Measurements from ENCODE around the gene CDC20B. TPM values are rescaled to one million over a fixed set of nuclear protein-coding genes. Genes with fewer than 3 reads are reported as not detected.

CDC20B gene
- total RNA-seq, 4 donors from 2014 or later = not detected

DNA sequence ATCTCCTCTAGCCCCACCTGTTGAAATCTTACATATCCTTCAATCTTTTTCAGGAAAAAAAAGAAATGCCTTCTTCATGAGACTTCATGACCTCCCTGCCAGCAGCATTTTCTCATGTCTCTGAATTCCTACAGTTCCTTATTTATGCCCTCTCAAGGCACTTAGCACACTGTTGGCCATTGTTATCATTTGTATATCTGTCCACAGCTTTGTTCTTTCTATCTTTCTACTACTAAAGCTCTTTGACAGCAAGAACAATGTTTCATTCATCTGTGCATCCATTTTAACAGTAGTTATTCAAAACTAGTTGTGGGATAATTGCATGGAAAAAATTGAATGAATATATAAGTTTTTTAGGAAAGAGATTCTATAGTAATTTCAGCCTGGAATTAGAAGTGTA is 91.4 kb downstream of the CDC20B start:
- no peak for DNase-seq
- Histone ChIP-seq H3K27ac (no peak overlapping the region), H3K36me3 (no peaks in the 10 kb centered on the region), H3K27me3 (no peaks in the 10 kb centered on the region), H3K4me1 (no peaks in the 10 kb centered on the region), H3K9me3 (no peaks in the 10 kb centered on the region), H3K4me3 (no peak overlapping the region)
- ATAC-seq = no peak
- no peak for TF ChIP-seq CTCF (IDR thresholded peaks at IDR 0.05 in 4 of 5, conservative IDR thresholded peaks at IDR 0.05 in 1 of 5)
- TF ChIP-seq POLR2A (IDR thresholded peaks at IDR 0.05) = no peak
- intact Hi-C loops (cut with DNase I; ENCODE audit: low total_unique reads) = no loop called here
- in situ Hi-C loops (cut with MboI; ENCODE audit: low sequenced_read_pairs in 4 of 4) = no loop called here

DNA sequence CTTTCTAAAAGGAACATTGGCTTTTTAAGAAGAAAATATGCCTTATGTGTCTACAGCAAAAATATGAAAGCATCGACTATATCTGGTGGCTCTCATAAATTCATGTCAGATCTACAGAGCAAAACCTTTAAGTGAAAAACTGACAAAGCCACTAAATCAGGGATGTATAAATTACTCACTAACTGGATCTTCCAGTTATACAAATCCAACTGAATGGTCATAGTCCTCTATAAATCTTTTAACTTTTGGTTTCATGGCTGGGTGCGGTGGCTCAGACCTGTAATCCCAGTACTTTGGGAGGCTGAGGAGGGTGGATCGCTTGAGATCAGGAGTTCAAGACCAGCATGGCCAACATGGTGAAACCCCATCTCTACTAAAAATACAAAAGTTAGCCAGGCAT is 99.8 kb downstream of the CDC20B start:
- no peak overlapping the region for H3K4me3 ChIP-seq
- H3K9me3 ChIP-seq = no peaks in the 10 kb centered on the region
- intact Hi-C loops (cut with DNase I; ENCODE audit: low total_unique reads) (no loop called here), in situ Hi-C loops (cut with MboI; ENCODE audit: low sequenced_read_pairs in 4 of 4) (no loop called here)
- no peak for TF ChIP-seq CTCF (IDR thresholded peaks at IDR 0.05 in 4 of 5, conservative IDR thresholded peaks at IDR 0.05 in 1 of 5)
- no peak for TF ChIP-seq POLR2A (IDR thresholded peaks at IDR 0.05)
- H3K27ac ChIP-seq = no peak overlapping the region
- no peak for ATAC-seq
- DNase-seq = no peak
- H3K36me3 ChIP-seq = no peaks in the 10 kb centered on the region
- H3K4me1 ChIP-seq = no peaks in the 10 kb centered on the region
- no peaks in the 10 kb centered on the region for H3K27me3 ChIP-seq

GRCh38 chr5:55072666-55073065 is 100.3 kb downstream of the CDC20B start:
- intact Hi-C loops (cut with DNase I; ENCODE audit: low total_unique reads) = no loop called here
- H3K4me1 ChIP-seq = no peaks in the 10 kb centered on the region
- DNase-seq (no peak), ATAC-seq (no peak)
- TF ChIP-seq CTCF (IDR thresholded peaks at IDR 0.05 in 4 of 5, conservative IDR thresholded peaks at IDR 0.05 in 1 of 5) (no peak), POLR2A (IDR thresholded peaks at IDR 0.05) (no peak)
- H3K27ac ChIP-seq = no peak overlapping the region
- no peaks in the 10 kb centered on the region for H3K9me3 ChIP-seq
- H3K36me3 ChIP-seq = no peaks in the 10 kb centered on the region
- H3K27me3 ChIP-seq = no peaks in the 10 kb centered on the region
- in situ Hi-C loops (cut with MboI; ENCODE audit: low sequenced_read_pairs in 4 of 4) = no loop called here
- no peak overlapping the region for H3K4me3 ChIP-seq

GRCh38 chr5:55071413-55071812 is 101.6 kb downstream of the CDC20B start:
- no peak overlapping the region for H3K27ac ChIP-seq
- no peaks in the 10 kb centered on the region for H3K9me3 ChIP-seq
- in situ Hi-C loops (cut with MboI; ENCODE audit: low sequenced_read_pairs in 4 of 4) (no loop called here), intact Hi-C loops (cut with DNase I; ENCODE audit: low total_unique reads) (no loop called here)
- no peaks in the 10 kb centered on the region for H3K27me3 ChIP-seq
- no peak overlapping the region for H3K4me3 ChIP-seq
- H3K36me3 ChIP-seq = no peaks in the 10 kb centered on the region
- TF ChIP-seq POLR2A (IDR thresholded peaks at IDR 0.05) (no peak), CTCF (IDR thresholded peaks at IDR 0.05 in 4 of 5, conservative IDR thresholded peaks at IDR 0.05 in 1 of 5) (no peak)
- H3K4me1 ChIP-seq = no peaks in the 10 kb centered on the region
- ATAC-seq (no peak), DNase-seq (no peak)

DNA sequence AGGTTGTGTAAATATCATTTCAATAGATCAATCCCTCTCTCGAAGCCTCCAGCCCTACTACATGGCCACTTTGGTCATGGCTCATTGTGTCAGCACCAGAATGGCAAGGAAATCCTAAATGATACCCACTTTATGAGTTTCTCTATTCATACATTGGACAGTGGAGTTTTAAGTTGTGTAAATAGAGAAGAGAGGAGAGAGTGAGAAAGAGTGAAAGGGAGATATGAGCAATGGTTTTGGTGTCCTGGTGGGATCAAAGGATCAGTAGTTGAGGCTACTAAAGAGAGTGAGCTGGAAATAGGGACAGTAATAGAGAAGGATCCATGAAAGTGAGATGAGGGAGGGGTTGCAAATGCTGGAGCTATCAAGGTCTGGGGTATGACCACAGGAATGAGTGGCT is 102.0 kb downstream of the CDC20B start:
- intact Hi-C loops (cut with DNase I; ENCODE audit: low total_unique reads) = no loop called here
- H3K4me1 ChIP-seq = no peaks in the 10 kb centered on the region
- H3K4me3 ChIP-seq = no peak overlapping the region
- DNase-seq (no peak), ATAC-seq (no peak)
- TF ChIP-seq CTCF (IDR thresholded peaks at IDR 0.05 in 4 of 5, conservative IDR thresholded peaks at IDR 0.05 in 1 of 5) (no peak), POLR2A (IDR thresholded peaks at IDR 0.05) (no peak)
- in situ Hi-C loops (cut with MboI; ENCODE audit: low sequenced_read_pairs in 4 of 4) = no loop called here
- no peak overlapping the region for H3K27ac ChIP-seq
- H3K9me3 ChIP-seq = no peaks in the 10 kb centered on the region
- no peaks in the 10 kb centered on the region for H3K36me3 ChIP-seq
- no peaks in the 10 kb centered on the region for H3K27me3 ChIP-seq

Data from gastrocnemius medialis (tissue), 4 donors.